CD4-positive, alpha-beta T cell treated with Interferon alpha-2 for 1 hour (primary cell): ENCODE measurements around the gene PRAMEF5.
"Not testable (repeated sequence)": the region's sequence is repeated elsewhere in the genome, so short reads cannot be mapped to it uniquely, and the experiment has no call there.

Source experiments
- DNase-seq, 2 donors: peaks; one replicate each; pipeline ENCODE4 v3.0.0-alpha.2; 2020 to 2022

PRAMEF5 gene

GRCh38 chr1:13253898-13254297 lies at the start of gene PRAMEF5:
Gene PRAMEF5, plus strand, starts transcription at chr1:13254198. Its CDS starts 5,071 bp downstream, at chr1:13259269.
- not testable (repeated sequence) for DNase-seq

GRCh38 chr1:13208712-13209111 lies 45.3 kb upstream of the PRAMEF5 start:
- not testable (repeated sequence) for DNase-seq

GRCh38 chr1:13216619-13217018 lies 37.4 kb upstream of the PRAMEF5 start:
- DNase-seq = not testable (repeated sequence)

GRCh38 chr1:13219203-13219602 lies 34.8 kb upstream of the PRAMEF5 start:
- DNase-seq = not testable (repeated sequence)

- DNase-seq = not testable (repeated sequence)
Observed at GRCh38 chr1:13222788-13223187, 31.2 kb upstream of the PRAMEF5 start.

- no peak for DNase-seq
Observed at GRCh38 chr1:13224480-13225060, 29.4 kb upstream of the PRAMEF5 start.

- not testable (repeated sequence) for DNase-seq
Observed at GRCh38 chr1:13225675-13226204, 28.3 kb upstream of the PRAMEF5 start, which contains the start of gene PRAMEF18. Gene PRAMEF18, minus strand, starts transcription at chr1:13226154. Its CDS starts 48 bp downstream, at chr1:13226106.

- DNase-seq = not testable (repeated sequence)
Observed at GRCh38 chr1:13227271-13228055, 26.5 kb upstream of the PRAMEF5 start.

- DNase-seq = peak in 1 of 2 donors; percentile 28
Observed at GRCh38 chr1:13228343-13228781, 25.6 kb upstream of the PRAMEF5 start.

- not testable (repeated sequence) for DNase-seq
Observed at GRCh38 chr1:13230096-13230495, 23.9 kb upstream of the PRAMEF5 start.

- DNase-seq = not testable (repeated sequence)
Observed at GRCh38 chr1:13230601-13231000, 23.4 kb upstream of the PRAMEF5 start.

- DNase-seq = not testable (repeated sequence)
Observed at GRCh38 chr1:13231061-13231750, 22.8 kb upstream of the PRAMEF5 start.

GRCh38 chr1:13232056-13232455 lies 21.9 kb upstream of the PRAMEF5 start:
- DNase-seq = not testable (repeated sequence)

- not testable (repeated sequence) for DNase-seq
Observed at GRCh38 chr1:13234057-13234456, 19.9 kb upstream of the PRAMEF5 start.

- DNase-seq = not testable (repeated sequence)
Observed at GRCh38 chr1:13237572-13237971, 16.4 kb upstream of the PRAMEF5 start.

GRCh38 chr1:13239633-13240032 lies 14.4 kb upstream of the PRAMEF5 start:
- DNase-seq = not testable (repeated sequence)

- not testable (repeated sequence) for DNase-seq
Observed at GRCh38 chr1:13243536-13244263, 10.3 kb upstream of the PRAMEF5 start.

GRCh38 chr1:13245841-13246553 lies 8.0 kb upstream of the PRAMEF5 start:
- DNase-seq = not testable (repeated sequence)

- DNase-seq = not testable (repeated sequence)
Observed at GRCh38 chr1:13246554-13246871, 7.5 kb upstream of the PRAMEF5 start.

GRCh38 chr1:13247122-13247521 lies 6.9 kb upstream of the PRAMEF5 start:
- not testable (repeated sequence) for DNase-seq

GRCh38 chr1:13265124-13265523 lies 11.1 kb downstream of the PRAMEF5 start:
- DNase-seq = not testable (repeated sequence)

GRCh38 chr1:13277016-13277415 lies 23.0 kb downstream of the PRAMEF5 start:
- DNase-seq = not testable (repeated sequence)
